Nucleus accumbens (tissue), 56 donors: ENCODE results near the gene CD247.

Experiments
- DNase-seq, 56 donors: peaks; one replicate each; lab custom pipeline; 2025; lab: John Stamatoyannopoulos, UW

The CD247 gene

GRCh38 chr1:167442854-167443565, 75.3 kb downstream of the CD247 start:
- DNase-seq: no peak

DNA sequence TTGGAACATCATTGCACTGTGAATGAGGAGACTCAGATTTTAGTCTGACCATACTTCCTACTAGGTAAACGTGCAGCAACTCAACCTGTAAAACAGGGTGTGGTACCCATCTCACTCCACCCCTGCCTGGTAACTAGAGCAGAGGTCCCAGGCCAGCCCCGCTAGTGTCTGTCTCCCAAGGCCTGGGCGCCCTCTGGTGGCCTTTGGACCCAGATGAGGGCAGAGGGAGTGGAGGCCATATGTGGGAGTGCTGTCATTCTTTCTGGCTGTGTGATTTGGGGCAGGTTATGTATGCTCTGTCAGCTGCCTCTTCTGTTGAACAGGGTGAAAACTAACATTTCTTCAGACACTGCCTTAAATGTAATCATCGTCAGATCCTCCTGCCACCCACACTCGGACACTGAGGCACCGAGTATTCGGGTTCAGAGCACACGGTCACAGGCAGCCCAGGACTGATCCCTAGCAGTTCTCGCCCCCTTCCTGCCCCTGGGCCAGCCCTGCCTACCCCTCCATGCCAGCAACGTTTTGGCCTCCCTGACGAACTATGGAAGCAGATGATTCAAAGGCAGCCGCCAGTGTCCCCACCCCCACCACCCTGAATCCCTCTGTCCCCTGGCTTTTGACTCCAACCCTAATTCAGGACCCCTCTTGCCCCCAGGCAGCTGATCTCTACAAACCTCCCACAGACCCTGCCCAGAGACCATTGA, 76.0 kb downstream of the CD247 start:
- peak in 49 of 56 donors; percentile 7 to 90 (median 57) for DNase-seq

- DNase-seq: no peak
Measured at GRCh38 chr1:167441222-167441621, 77.1 kb downstream of the CD247 start.

- DNase-seq: no peak
Measured at GRCh38 chr1:167440776-167441175, 77.6 kb downstream of the CD247 start.

GRCh38 chr1:167440345-167440744, 78.0 kb downstream of the CD247 start:
- DNase-seq: no peak

DNA sequence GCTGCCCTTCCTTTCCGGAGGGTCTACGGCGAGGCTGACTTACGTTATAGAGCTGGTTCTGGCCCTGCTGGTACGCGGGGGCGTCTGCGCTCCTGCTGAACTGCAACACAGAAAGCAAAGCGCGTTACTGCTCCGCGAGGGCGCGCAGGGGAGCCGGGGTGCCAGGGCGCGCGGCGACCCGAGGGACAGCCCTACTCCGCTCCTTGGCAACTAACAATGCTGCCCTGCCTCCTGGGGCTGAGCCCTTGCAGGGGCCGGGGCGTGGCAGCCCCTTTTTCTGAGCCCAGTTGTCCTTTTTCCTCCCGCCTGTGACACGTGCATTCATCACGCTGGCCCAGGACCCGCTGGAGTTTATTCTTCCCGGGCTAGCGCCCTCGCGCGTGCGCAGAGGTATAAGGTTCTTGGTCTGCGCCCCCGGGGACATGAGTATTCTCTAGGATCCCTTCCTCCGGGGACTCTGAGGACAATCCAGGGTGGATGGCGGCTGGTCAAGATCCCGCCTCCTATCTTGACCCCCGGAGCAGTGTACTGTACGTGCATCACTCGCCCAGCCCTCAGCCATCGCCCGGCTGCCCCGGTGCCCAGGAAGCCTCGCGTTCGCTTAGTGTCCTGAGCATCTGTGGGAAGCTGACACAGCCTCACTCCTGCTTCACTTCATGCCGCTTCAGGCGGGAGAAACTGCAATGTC, 78.9 kb downstream of the CD247 start:
- peak in 39 of 56 donors; percentile 13 to 75 (median 32) for DNase-seq

GRCh38 chr1:167438171-167439138, 79.9 kb downstream of the CD247 start:
- no peak for DNase-seq

DNA sequence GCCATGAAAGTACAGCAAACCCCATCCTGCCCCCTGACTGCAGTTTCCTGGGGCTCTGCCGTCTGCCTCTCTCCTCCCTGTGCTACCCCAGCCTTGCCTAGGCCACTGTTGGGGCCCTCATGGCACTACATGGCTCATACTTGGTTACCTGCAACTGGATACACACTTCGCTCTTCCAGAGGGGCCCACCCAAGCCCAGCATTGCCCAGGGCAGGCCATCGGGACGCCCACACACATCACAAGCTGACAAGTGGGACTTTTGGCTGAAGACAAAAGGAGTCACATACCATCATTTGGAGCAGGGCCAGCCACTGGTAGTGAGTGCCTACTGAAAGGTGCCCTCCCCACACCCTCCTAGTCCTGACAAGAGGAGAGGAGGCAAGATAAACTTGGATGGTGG, 82.8 kb downstream of the CD247 start:
- no peak for DNase-seq

- DNase-seq: no peak
Measured at GRCh38 chr1:167434306-167434705, 84.0 kb downstream of the CD247 start.

DNA sequence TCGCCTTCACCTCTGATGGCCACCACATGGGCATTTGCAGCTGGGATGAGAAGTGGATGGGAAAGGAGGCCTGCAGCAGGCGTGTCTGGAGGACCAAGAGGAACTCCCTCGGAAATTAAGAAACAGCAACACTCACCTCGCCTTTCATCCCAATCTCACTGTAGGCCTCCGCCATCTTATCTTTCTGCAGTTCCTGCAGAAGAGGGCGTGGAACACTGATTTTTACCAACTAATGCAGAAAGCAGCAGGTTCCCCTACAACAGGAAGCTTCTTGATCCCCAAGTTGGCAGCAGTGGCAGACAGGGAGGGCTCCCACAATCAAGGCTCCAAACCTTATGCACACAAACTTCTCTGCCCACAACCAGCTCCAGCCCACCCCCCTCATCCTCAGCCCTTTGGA, 84.4 kb downstream of the CD247 start:
- no peak for DNase-seq

DNA sequence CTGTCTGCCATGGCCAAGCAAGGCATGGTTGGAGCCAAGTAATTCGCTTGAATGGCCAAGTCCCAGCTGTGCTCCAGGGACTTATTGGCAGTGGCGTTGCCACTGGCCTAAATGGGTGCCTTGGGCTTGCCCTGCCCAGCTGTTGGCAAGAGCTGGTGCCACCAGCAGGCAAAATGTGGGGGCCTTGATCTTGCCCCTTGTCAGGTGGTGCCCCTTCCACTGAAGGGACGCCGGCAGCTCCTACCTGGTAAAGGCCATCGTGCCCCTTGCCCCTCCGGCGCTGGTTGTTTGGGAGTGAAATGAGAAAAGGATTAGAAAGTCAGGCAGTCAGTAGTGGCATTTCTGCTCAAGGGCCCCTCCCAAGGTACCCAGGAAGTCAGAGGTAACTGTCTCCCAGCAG, 85.5 kb downstream of the CD247 start:
- DNase-seq: no peak

- DNase-seq: no peak
Measured at GRCh38 chr1:167431909-167432650, 86.2 kb downstream of the CD247 start.

DNA sequence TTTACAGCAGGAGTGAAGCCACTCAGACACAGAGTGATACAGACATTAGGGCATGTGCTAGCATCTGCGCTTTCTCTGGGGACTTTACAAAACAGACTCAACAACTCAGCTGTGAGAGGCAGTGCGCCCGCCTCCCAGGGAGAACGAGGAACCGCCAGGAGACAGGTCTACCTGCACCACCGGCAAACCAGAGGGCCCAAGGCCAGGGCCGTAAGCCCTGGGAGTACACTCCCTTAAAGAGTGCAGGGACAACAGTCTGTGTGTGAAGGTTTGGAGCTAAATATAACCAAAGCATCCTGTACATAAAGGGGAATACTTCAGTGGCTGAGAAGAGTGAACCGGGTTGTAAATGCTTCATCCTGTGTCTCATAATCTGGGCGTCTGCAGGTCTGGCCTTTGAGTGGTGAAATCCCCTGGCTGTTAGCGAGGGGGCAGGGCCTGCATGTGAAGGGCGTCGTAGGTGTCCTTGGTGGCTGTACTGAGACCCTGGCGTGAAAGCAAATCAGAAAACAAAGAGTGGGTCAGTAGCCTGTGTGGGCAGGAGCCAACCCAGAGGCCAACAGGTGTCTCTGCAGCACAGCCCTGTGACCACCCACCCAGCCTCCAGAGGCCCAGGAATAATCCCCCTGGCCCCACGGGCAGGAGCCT, 86.9 kb downstream of the CD247 start:
- DNase-seq: no peak

- no peak for DNase-seq
Measured at GRCh38 chr1:167430849-167431242, 87.5 kb downstream of the CD247 start.

DNA sequence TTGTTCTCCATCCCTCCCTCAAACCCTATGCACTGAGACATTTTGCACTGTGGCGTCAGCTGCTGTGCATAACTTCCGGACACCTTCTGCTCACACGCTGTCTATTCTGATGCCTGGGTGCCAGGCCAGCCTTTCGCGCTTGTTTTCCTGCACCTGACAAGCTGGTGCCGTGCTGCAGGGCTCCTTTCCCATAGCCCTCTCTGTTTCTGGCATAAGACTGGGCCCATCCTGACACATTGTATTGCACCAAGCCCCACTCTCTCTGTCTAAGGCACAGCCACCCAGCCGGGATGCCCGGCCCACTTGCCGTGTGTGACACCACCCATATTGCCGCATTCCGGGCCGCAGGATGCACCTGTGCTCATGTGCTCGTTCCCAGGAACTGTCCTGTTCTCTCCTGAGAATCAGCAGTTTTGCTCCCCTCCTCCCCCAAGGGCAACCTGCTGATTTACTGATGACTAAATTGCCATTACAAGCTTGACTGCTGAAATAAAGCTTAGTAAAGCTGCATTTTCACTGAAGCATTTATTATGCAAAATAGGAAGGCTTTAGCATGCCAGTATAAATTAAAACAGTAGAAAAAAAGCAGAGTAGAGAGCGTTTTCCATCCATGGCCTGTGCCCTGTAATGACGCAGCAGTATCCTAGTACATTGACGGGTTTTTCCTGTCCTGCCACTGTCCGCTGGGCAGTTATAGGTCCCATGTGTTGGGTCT, 88.0 kb downstream of the CD247 start:
- DNase-seq: peak in 2 of 56 donors; percentile 15 to 39

DNA sequence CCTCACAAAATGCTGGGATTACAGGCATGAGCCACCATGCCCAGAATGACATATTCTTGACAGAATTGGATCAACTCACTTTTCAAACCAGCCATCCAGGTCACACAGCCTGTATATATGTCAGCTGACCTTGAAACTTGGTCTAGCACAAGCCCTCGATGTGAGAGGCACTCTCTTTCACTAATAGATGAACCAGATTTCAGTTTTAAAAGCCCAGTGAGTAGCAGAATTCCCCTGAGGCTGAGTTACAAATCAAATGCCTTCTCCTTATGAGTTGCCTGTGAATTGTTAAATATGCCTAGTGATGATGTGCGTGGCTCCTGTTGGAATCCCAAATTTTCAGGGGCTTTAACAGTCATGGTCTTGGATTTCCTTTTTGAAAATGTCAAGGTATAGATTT, 88.7 kb downstream of the CD247 start:
- DNase-seq: no peak

- no peak for DNase-seq
Measured at GRCh38 chr1:167428395-167428794, 89.9 kb downstream of the CD247 start.

DNA sequence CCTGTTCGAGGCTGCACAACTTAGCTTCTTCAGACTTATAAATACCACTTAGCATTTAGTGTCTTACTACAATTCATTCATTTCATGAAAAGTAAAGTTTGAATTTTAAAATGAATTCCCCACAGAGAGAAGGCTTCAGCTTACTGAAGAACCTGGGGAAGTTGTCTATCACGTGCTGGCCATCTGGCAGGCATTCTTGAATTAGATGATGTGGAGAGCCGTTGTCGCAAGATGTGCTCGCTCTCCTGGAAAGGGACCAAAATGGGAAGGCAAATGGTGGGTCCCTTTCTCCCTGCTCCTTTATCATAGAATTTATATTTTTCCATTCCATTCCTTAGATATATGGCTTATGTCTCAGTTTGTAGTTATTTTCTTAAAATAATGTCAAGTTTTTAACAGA, 90.5 kb downstream of the CD247 start:
- DNase-seq: no peak

GRCh38 chr1:167426716-167427115, 91.6 kb downstream of the CD247 start:
- DNase-seq: no peak
